ENCODE measurements around the gene GOLPH3. TPM values are rescaled to one million over a fixed set of nuclear protein-coding genes. Genes with fewer than 3 reads are reported as not detected.

The GOLPH3 gene
- total RNA-seq, 1 experiment from 2014 or later, result 98.7 TPM

- Histone ChIP-seq H2AK5ac (ENCODE audit: insufficient read length, low read length) (no peak overlapping the region), H3K27ac (ENCODE audit: insufficient read length, low read depth, low read length) (no peak overlapping the region), H3K79me1 (ENCODE audit: insufficient read depth, low read depth, low read length, poor library complexity, severe bottlenecking) (peaks cover 5% of the 10 kb centered on the region), H2AFZ (ENCODE audit: low read length) (no peak overlapping the region), H4K8ac (replicated peaks; ENCODE audit: insufficient read length, low read depth, low read length) (no peak overlapping the region), H2BK20ac (ENCODE audit: low read depth, low read length, poor library complexity, severe bottlenecking) (no peak overlapping the region), H3K4me2 (ENCODE audit: insufficient read depth, insufficient read length, low read length) (no peak overlapping the region), H3K18ac (ENCODE audit: insufficient read length, low read depth, low read length) (no peak overlapping the region), H3K27me3 (ENCODE audit: insufficient read depth, low read length) (no peaks in the 10 kb centered on the region), H4K91ac (ENCODE audit: insufficient read length, low read depth, low read length) (no peak overlapping the region), H3K23me2 (ENCODE audit: insufficient read length, low read depth, low read length, poor library complexity, severe bottlenecking) (no peaks in the 10 kb centered on the region), H3T11ph (ENCODE audit: low read length) (no peak overlapping the region), H3K14ac (ENCODE audit: insufficient read depth, low read length) (no peak overlapping the region), H4K5ac (ENCODE audit: insufficient read length, low read depth, low read length) (no peak overlapping the region), H2BK120ac (ENCODE audit: low read depth, low read length, poor library complexity, severe bottlenecking) (no peak overlapping the region), H2BK15ac (ENCODE audit: low read depth, low read length) (no peak overlapping the region), H2BK5ac (ENCODE audit: insufficient read length, low read length) (no peak overlapping the region), H3K56ac (ENCODE audit: insufficient read length, low read depth, low read length) (no peak overlapping the region), H3K4ac (ENCODE audit: low read depth, low read length) (no peak overlapping the region), H3K9me3 (ENCODE audit: control insufficient read depth, low read depth, low read length) (no peaks in the 10 kb centered on the region), H3K79me2 (ENCODE audit: insufficient read depth, low read length) (peaks cover 35% of the 10 kb centered on the region; the same call in 1 of the 2 replicates), H2BK12ac (ENCODE audit: insufficient read length, low read depth, low read length) (no peak overlapping the region), H3K4me1 (ENCODE audit: insufficient read depth, low read length) (no peaks in the 10 kb centered on the region), H3K9ac (ENCODE audit: extremely low read depth, insufficient read length, low read length) (no peak overlapping the region), H4K20me1 (ENCODE audit: control insufficient read depth, insufficient read depth, insufficient read length) (no peaks in the 10 kb centered on the region), H3K23ac (ENCODE audit: insufficient read length, low read depth, low read length) (no peak overlapping the region)
- Mint-ChIP-seq H3K27ac (peak overlapping the region in 2 of 3 experiments; percentile 4 to 17; a peak in 2 of 7 replicates), H3K27me3 (ENCODE audit: low read depth) (no peaks in the 10 kb centered on the region), H3K9me3 (peaks cover 2 to 7% of the 10 kb centered on the region in 2 experiments; a peak in 4 of 5 replicates), H3K4me1 (peaks cover 6 to 11% of the 10 kb centered on the region in 2 experiments; a peak in 3 of 4 replicates), H3K36me3 (ENCODE audit: insufficient read depth in 1 of 3, low read depth in 3 of 3) (peaks cover 21 to 33% (median 30%) of the 10 kb centered on the region in 3 experiments), H3K4me3 (no peak overlapping the region; a peak in 1 of 5 replicates)
- TF ChIP-seq, protein P1, sequence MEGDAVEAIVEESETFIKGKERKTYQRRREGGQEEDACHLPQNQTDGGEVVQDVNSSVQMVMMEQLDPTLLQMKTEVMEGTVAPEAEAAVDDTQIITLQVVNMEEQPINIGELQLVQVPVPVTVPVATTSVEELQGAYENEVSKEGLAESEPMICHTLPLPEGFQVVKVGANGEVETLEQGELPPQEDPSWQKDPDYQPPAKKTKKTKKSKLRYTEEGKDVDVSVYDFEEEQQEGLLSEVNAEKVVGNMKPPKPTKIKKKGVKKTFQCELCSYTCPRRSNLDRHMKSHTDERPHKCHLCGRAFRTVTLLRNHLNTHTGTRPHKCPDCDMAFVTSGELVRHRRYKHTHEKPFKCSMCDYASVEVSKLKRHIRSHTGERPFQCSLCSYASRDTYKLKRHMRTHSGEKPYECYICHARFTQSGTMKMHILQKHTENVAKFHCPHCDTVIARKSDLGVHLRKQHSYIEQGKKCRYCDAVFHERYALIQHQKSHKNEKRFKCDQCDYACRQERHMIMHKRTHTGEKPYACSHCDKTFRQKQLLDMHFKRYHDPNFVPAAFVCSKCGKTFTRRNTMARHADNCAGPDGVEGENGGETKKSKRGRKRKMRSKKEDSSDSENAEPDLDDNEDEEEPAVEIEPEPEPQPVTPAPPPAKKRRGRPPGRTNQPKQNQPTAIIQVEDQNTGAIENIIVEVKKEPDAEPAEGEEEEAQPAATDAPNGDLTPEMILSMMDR (conservative IDR thresholded peaks at IDR 0.05), result no peak
- no CpG with 5 or more reads among the region's 2 CpGs for WGBS (ENCODE audit: extremely low coverage, insufficient read length, low lambda C conversion rate)
- no peak for DNase-seq
Observed at GRCh38 chr5:32145378-32145777, 28.7 kb downstream of the GOLPH3 start.

Measured in H9 (cell line).